Spleen (tissue), 7 donors: ENCODE results near the gene DPF3.

Experiments
- CTCF ChIP-seq, 11 experiments: fragments of 200-600 bp in 7 of 11; fragments of 450-650 bp in 4 of 11; sonication (generic) in 4 of 11; IDR thresholded peaks in 8 of 11; conservative IDR thresholded peaks in 3 of 11; 1 replicate in 7 of 11; 2 replicates in 4 of 11; pipeline versions ENCODE4 v1.4.0 to v1.8.0; 2016 to 2021; ENCODE audit warnings: antibody characterized with exemption in 11 of 11, inconsistent platforms in 4 of 11, mild to moderate bottlenecking in 1 of 11
- POLR2A ChIP-seq, 3 donors: fragments of 450-650 bp; IDR thresholded peaks; one replicate each; pipeline ENCODE4 v1.5.1; 2017; ENCODE audit warnings: antibody characterized with exemption in 3 of 3, mild to moderate bottlenecking in 1 of 3
- POLR2AphosphoS5 ChIP-seq, 3 donors: sonication (generic); formaldehyde crosslinking; IDR thresholded peaks; one replicate each; pipeline ENCODE4 v1.5.1; 2017; ENCODE audit warnings: antibody characterized with exemption in 3 of 3
- donor health status: DM: no; HTN: no; CAD: no; lungs with moderate emphysema.
- donor health status: DM: no; HTN: no; CAD: no.
- donor health status: DM: no; HTN: no; CAD: no.

GRCh38 chr14:72758420-72758819 lies 135.5 kb downstream of the DPF3 start:
- TF ChIP-seq CTCF (IDR thresholded peaks at IDR 0.05 in 8 of 11, conservative IDR thresholded peaks at IDR 0.05 in 3 of 11) (no peak), POLR2A (IDR thresholded peaks at IDR 0.05) (no peak), POLR2AphosphoS5 (IDR thresholded peaks at IDR 0.05) (no peak)
